Neural cell (in vitro differentiated cells): ENCODE data around the gene ATF1.

Experiments
- CTCF ChIP-seq: fragments of 450-650 bp; IDR thresholded peaks from 2 replicates; pipeline ENCODE4 v1.5.1; 2014; ENCODE audit warnings: antibody characterized with exemption, mild to moderate bottlenecking, moderate library complexity; ENCODE audit not compliant: poor library complexity, severe bottlenecking
- EP300 ChIP-seq: fragments of 450-650 bp; conservative IDR thresholded peaks from 2 replicates; pipeline ENCODE4 v1.6.1; 2014; ENCODE audit warnings: antibody characterized with exemption, mild to moderate bottlenecking, moderate library complexity; ENCODE audit not compliant: poor library complexity, severe bottlenecking
- MXI1 ChIP-seq: fragments of 450-650 bp; conservative IDR thresholded peaks from 2 replicates; pipeline ENCODE4 v1.6.1; 2014; ENCODE audit warnings: antibody characterized with exemption, mild to moderate bottlenecking; ENCODE audit not compliant: poor library complexity, severe bottlenecking
- POLR2AphosphoS5 ChIP-seq: IDR thresholded peaks from 2 replicates; pipeline ENCODE4 v1.6.1; 2012
- REST ChIP-seq: IDR thresholded peaks from 2 replicates; pipeline ENCODE4 v1.6.1; 2012; ENCODE audit warnings: borderline replicate concordance
- TAF1 ChIP-seq: IDR thresholded peaks from 2 replicates; pipeline ENCODE4 v1.6.1; 2012; ENCODE audit warnings: low read depth

DNA sequence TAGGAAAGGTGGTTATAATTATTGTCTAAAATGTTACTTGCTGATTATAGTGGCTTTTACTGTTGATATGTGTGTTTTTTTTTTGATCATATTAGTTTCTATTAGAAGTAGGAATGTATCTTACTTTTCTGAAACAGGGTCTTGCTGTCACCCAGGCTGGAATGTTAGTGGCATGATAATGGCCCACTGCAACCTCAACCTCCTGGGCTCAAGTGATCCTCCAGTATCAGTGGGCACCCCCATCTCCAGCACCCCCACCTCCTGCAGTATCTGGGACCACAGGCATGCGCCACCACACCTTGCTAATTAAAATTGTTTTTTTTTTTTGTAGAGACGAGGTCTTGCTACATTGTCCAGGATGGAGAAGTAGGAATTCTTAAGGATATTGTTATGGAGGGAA is 11.3 kb downstream of the ATF1 start:
- TF ChIP-seq CTCF (no peak), TAF1 (no peak), EP300 (no peak), REST (no peak), MXI1 (no peak), POLR2AphosphoS5 (no peak)
